IPS-18c (cell line): Measurements from ENCODE around the gene BAIAP2L1.

Source experiments
- H3K4me3 ChIP-seq: 2 replicates; pipeline ENCODE4 v1.7.0; 2013; ENCODE audit warnings: low read depth, mild to moderate bottlenecking, low read length, moderate library complexity; ENCODE audit not compliant: insufficient read depth
- H3K9me3 ChIP-seq: one replicate; pipeline ENCODE4 v1.6.1; 2013; ENCODE audit warnings: mild to moderate bottlenecking, low read length, moderate library complexity; ENCODE audit not compliant: control insufficient read depth, insufficient read depth

BAIAP2L1 gene

DNA sequence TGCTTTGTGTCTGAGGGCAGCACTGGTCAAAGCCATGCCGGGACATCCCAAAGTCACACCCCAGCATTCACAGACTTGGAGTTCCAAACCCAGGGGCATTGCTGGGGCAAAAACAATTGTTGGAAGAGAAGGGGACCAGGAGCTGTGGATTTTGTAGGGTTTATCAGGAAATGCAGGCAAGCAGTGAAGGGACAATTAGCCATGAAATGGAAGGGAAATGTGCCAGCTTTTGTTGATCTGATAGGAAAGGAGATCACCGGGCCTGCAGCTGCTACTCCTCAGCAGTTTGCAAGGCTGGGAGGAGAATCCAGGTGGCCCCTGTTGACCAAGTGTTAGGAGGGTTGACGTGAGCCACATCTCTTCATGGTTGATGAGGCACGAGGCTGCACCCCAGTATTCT is 122.0 kb downstream of the BAIAP2L1 start:
- H3K4me3 ChIP-seq: no peak overlapping the region

DNA sequence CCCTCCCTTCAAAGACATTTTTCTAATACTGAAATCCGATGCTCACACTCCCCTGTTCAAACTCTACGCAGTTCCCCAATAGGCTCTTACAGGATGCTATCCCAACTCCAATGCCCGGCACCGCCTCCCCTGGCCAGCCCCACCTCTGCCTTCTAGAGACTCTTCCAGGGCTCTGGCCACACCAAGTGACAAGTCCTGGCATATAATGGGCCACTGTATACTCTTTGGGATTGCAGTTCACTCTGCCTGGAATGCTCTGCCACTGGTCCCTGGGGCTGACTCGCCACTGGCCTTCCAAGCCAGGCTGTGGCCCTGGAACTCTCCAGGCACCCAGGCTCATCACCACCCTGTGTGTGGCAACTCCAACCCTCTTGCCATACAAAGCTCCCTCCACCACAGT is 122.5 kb downstream of the BAIAP2L1 start:
- no peak overlapping the region for H3K4me3 ChIP-seq

More for the DNA sequence above, 122.0 kb downstream of the BAIAP2L1 start:
- peaks cover 2% of the 10 kb centered on the region for H3K9me3 ChIP-seq

DNA sequence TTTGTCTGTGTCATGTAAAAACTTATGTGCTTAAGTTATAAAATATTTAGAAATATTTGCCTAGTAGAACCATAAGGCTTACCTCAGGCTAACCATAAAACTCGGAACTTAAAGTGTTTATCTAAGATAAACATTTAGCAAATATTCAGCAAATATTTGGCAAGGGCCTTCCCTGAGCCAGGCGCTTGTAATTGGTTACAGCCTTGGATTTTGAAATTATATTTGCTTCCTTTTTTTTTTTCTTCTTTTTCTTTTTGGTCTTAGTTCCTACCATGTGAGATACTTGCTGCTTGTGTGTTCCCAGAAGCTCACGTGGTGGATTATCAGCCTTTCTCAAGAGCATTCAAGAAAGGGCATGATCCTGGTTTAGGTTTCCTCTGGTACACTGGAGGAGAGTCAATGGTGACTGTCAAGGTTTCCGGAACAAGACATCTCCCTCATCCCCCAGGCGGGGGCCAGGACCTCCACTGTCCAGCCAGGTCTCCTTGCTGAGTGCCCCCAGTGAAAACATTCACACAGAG is 124.6 kb downstream of the BAIAP2L1 start:
- Histone ChIP-seq H3K4me3 (no peak overlapping the region), H3K9me3 (peaks cover 2% of the 10 kb centered on the region)

More for the DNA sequence above, 122.5 kb downstream of the BAIAP2L1 start:
- peaks cover 2% of the 10 kb centered on the region for H3K9me3 ChIP-seq

DNA sequence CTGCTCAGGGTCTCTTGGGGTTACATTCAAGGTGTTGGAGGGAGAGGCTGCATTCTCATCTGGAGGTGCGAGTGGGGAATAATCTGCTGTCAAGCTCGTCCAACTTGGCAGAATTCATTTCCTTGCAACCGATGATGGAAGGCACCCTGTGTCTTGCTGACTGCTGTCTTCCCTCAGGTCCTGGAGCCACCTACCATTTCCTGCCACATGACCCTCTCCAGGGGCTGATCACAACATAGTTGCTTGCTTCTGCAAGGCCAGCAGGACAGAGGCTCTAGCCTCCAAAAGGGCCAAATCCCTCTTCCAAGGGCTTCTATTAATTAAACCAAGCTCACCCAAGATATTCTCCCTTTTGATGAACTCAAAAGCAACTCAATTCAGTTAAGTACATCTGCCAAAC is 133.6 kb downstream of the BAIAP2L1 start:
- Histone ChIP-seq H3K4me3 (no peak overlapping the region), H3K9me3 (peaks cover 2% of the 10 kb centered on the region)

DNA sequence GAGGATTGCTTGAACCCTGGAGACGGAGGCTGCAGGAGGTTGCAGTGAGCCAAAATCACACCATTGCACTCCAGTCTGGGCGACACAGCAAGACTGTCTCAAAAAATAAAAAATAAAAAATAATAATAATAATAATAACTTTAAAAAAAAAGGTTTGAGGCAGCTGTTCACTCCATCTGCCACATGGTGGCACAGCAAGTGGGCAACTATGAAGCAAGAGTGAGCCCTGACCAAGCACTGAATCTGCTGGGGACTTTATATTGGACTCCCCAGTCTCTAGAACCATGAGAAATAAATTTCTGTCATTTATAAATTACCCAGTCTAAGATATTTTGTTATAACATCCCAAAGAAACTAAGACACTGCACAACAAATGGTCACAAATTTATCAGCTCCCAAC is 134.1 kb downstream of the BAIAP2L1 start:
- no peak overlapping the region for H3K4me3 ChIP-seq
- peaks cover 2% of the 10 kb centered on the region for H3K9me3 ChIP-seq

DNA sequence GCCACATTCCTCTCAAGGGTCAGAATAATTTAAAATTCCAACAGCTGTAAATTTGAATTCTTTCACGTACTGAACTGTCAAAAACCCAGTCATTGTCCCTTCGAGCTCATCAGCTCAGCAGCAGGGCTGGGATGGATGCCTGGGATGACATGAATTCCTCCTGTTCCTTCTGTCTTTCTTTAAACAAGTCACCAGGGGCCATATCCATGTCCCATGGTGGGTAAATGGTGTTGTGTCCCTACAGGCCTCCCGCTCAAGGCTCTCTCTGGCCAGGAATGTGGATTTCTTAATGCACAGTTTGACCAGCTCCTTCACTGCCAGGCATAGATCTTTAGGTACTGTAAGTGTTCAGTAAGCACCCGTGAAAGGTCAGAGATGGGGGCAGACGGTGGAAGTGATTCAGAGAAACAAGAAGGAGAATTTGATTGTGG is 135.0 kb downstream of the BAIAP2L1 start:
- no peak overlapping the region for H3K4me3 ChIP-seq

DNA sequence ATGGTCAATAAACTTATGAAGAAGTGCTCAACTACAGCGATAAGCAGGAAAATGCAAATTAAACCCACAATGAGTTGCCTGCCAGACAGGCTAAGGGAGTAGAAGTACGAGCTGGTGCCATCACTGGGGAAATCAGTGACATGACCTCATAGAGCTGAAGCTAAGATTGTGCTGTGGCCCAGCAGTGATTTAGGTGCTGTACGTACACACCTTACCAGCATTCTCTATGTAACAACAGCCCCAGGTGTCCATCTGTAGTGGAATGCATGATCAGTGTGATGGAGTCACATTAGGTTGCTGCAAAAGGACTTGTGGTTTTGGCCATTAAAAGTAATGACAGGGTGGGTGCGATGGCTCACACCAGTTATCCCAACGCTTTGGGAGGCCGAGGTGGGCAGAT is 143.2 kb downstream of the BAIAP2L1 start:
- Histone ChIP-seq H3K9me3 (no peaks in the 10 kb centered on the region), H3K4me3 (no peak overlapping the region)

More for the DNA sequence above, 135.0 kb downstream of the BAIAP2L1 start:
- H3K9me3 ChIP-seq: peaks cover 2% of the 10 kb centered on the region

DNA sequence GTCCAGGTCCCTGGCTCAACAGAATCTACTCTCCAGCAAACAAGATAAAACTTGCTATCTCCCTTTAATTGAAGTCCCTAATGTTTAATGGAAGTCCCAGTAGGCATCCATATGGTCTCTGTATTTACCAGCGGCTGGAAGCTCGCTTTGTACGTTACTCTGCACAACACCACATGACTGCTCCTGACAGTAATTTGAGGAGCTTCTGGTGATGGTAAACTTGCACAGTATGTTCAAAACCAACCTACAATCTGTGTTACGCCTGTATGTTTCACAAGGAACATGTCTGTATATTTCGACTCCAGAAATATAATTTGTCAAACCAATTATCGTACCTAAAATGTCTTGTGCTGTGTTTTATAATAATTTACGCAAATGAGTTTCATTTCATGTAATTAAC is 144.5 kb downstream of the BAIAP2L1 start:
- no peak overlapping the region for H3K4me3 ChIP-seq
- H3K9me3 ChIP-seq: no peaks in the 10 kb centered on the region

DNA sequence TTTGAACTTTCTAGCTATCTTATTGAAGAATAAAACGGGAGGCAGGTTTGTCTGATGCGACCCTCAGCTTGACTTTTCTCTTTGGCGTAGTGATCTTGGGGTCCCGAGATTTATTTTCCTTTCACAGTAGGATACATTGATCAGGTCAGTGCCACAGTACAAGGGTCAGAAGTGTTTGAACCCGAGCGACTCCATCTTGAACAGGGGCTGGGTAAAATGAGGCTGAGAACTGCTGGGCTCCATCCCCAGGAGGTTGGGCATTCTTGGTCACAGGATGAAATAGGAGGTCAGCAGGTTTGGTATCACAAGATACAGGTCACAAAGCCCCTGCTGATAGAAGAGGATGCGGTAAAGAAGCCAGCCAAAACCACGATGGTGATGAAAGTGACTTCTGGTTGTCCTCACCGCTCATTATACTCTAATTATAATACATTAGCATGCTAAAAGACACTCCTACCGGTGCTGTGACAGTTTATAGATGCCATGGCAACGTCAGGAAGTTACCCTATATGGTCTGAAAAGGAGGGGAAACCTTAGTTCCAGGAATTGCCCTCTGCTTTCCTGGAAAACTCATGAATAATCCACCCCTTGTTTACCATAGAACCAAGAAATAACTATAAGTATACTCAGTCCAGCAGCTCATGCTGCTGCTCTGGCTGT is 145.8 kb downstream of the BAIAP2L1 start:
- H3K4me3 ChIP-seq: no peak overlapping the region
- no peaks in the 10 kb centered on the region for H3K9me3 ChIP-seq

DNA sequence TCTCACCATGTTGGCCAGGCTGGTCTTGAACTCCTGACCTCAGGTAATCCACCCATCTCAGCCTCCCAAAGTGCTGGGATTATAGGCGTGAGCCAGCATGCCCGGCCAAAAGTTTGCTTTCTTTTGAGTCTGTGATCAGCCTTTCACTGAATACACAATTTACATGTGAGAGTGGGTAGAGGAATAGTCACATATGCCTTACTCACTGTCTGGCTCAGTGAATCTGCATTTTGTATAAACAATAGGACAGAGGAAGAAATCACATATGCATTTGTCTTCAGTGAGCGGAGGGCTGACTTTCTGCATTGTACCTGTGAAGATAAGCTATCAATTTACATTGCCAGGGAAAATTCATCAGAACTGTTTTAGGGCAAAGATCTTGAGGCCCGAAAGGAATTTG is 146.4 kb downstream of the BAIAP2L1 start:
- no peaks in the 10 kb centered on the region for H3K9me3 ChIP-seq
- H3K4me3 ChIP-seq: no peak overlapping the region

DNA sequence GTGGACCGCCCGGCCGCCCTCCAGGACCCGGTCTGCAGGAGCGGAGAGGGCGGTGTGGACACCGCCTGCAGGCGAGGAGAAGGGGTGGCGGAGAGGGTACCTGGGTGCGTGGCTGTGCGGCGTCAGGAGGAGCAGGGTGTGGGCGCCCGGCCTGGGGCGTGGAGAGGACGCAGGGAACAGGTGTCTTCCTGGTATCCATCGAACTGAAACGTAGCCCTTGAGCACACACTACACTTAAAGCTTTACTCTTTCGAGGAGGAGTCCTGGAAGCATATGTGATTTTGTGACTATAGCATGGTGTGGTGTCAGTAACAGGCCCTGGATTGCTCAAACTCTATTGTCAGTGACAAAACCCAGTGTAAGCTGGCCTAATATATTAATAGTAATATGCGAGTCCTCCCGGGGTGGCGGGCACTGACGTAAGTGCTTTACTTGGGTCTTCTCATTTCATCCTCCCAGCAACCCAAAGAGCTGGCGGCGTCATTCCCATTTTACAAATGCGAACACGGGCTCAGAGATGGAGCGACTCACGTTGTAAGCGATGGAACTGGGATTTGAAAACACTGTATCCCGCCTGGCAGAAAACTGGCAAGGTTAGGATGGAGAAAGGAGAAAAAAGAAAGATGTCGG is 148.3 kb downstream of the BAIAP2L1 start:
- Histone ChIP-seq H3K4me3 (peak overlapping the region; percentile 94), H3K9me3 (no peaks in the 10 kb centered on the region)

DNA sequence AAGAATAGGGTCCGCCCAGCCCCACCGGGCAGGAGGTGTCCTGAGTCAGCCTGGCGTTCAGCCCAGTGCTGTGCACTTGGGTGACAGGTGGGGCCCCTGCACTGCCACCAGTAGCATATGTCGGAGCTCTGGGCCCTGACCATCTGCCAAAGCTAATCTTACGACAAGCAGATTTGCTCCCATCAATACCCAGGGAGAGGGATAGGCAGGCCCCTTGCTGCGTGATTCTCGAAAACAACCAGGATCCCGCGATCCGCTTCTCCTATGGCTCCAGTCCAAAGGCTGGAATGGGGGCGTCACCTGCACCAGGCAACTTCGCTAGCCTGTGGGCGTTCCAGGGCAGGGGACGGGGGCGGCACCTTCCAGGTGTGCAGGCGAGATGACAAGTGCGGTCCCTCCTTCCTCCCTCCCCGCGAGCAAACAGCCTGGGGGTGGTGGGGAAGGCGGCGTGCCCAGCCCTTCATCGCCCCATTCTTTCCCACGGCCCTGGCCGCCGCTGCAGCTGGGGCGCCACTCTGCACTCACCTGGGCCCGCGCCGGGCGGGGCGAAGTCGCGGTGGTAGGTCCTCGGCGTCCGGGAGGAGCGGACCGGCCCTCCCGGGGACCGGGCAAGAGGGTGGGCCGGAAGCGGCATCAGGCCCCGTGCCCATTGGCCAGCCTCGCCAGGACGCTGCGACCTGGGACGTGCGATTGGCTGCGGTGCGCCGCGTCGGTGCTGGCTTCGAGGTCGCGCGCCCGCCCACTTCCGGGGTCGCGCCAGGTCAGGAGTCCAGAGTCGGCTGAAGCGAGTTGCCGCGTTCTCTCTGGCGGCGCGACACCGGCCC is 149.1 kb downstream of the BAIAP2L1 start, which contains the start of gene TECPR1:
Gene TECPR1, minus strand, starts transcription at position 632 of the 824 bp plus-strand sequence. CDS start 6,086 bp downstream, outside the sequence.
- peak within 1 kb of the TSS; percentile 94 for H3K4me3 ChIP-seq
- H3K9me3 ChIP-seq: no peaks in the 10 kb centered on the region

DNA sequence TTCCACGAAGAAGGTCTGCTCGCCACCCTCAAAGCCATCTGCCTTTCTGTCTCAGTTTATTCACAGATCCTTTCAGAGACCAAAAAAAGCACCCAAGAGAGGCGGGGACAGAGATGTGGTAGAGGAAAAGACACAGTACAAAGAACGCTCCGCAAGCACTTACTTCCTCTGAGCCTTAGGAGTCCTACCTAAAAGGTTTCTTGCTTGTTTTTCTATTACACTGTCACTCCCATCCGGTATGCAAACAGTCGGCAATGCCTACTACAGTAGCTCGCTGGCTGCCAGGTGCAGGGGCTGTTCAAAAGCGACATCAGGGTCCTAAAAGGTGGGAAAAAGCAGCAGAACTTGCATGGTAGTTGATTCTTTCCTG is 149.7 kb downstream of the BAIAP2L1 start:
- Histone ChIP-seq H3K9me3 (no peaks in the 10 kb centered on the region), H3K4me3 (peak overlapping the region; percentile 94)

DNA sequence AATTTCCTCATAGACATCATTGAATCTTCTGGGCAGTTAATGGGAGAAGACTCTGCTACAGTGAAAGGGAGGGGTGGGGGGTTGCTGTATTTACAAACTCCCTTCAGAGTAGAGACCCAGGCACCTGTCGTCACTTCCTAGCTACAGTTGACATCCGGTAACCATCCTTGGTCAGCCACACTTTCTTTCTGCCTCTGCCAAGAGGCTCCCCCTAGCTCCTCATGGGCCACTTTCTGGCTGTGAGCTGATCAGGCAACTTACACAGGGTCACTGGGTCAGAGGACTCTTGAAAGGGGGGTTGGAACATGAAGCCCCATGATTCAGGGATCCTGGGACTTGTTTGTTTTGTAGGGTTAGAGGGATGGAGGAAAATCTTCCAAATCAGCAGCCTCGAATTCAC is 150.1 kb downstream of the BAIAP2L1 start:
- H3K4me3 ChIP-seq: no peak overlapping the region
- H3K9me3 ChIP-seq: no peaks in the 10 kb centered on the region

DNA sequence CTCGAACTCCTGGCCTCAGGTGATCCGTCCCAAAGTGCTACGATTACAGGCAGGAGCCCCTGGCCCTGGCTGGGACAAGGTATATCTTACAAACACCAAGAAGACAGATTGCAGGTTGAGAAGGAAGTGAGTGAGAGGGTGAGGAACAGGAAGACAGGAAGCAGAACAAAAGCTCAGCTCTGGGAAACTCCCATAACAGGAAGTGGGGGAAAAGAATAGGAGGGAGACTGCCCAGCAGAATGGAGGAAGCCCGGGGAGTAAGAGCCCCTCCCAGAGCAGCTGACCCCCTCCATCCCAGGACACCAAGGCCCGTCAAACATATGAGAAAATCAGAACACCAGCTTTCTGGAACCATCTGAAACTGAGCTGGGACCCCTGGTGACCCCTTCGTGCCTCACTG is 151.8 kb downstream of the BAIAP2L1 start:
- Histone ChIP-seq H3K9me3 (no peaks in the 10 kb centered on the region), H3K4me3 (no peak overlapping the region)

DNA sequence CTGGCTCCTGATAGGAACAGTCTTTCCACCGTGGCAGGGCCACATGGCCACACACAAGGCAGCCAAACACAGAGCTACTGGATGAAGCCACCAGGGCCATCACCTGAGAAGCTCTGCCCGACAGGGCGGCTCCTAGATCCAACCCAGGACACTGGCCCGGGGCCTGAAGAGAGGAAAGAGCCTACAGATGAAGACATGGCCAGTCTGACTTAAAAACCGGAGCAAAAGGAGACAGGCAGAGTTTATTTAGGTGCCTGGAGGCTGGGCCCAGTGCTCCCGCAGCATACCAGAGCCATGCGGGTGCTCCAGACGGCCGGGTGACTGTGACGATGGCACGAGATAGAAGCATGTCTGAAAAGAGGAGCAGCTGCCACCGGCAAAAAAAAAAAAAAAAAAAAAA is 152.7 kb downstream of the BAIAP2L1 start:
- H3K4me3 ChIP-seq: no peak overlapping the region

DNA sequence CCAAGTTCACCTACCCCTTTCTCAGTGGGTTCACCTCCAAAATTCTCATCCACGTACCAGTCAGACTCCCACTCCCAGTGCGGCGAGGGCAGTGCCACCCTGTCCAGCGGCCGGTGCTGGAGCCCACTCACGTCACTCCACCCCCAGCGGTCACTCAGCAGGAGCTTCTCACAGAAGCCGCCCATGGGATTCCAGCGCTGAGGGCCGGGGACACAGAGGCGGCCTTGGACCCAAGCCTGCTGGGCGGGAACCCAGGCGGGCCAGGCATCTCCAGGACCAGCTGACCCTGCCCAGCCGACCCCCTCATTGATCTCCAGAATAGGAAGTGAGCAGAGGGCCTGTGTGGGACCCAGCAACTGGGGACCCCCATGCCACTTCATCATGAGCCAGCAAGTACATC is 156.0 kb downstream of the BAIAP2L1 start:
- H3K9me3 ChIP-seq: no peaks in the 10 kb centered on the region
- H3K4me3 ChIP-seq: no peak overlapping the region

More for the DNA sequence above, 152.7 kb downstream of the BAIAP2L1 start:
- H3K9me3 ChIP-seq: no peaks in the 10 kb centered on the region

DNA sequence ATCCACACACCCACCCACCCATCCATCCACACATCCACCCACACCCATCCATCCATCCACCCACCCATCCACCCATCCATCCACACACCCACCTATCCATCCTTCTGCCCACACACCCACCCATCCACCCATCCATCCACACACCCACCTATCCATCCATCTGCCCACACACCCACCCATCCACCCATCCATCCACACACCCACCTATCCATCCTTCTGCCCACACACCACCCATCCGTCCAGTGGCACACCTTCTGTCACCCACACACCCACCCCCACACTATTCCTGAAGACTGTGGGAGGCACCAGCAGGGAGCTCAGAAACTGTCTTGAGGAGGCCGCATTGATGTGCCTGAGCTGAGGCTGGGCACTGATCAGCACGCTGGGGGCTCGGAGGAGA is 158.0 kb downstream of the BAIAP2L1 start:
- H3K9me3 ChIP-seq: no peaks in the 10 kb centered on the region

More for the DNA sequence above, 158.0 kb downstream of the BAIAP2L1 start:
- H3K4me3 ChIP-seq: no peak overlapping the region
